ENCODE data around the gene PRKD2. TPM values are rescaled to one million over a fixed set of nuclear protein-coding genes. Genes with fewer than 3 reads are reported as not detected.

PRKD2 gene
- total RNA-seq, 1 donor from 2014 or later = 63.6 TPM

DNA sequence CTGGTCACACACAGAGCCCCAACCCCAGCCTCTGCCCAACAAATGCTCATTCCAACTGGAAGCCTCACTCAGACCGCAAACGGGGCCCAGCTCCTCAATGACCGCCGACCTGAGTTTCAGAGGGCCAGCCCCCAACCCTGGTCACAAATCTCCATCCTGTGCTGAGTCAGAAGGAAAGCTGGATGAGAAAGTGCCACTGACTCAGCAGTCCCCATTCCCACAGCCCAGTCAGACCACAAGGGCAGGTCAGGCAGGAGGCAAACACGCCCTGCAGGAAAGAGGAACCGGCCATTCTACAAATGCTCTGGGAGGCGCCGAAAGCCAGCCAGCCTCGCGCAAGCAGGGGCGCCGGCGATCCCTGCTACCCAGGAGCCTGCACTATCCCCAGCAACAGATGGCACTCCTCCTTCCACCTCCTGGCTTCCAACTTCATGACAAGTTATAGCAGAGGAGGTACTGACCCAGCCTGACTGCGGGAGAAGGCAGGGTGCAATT, 14.1 kb upstream of the PRKD2 start:
- Histone ChIP-seq H3K36me3 (ENCODE audit: control insufficient read depth, insufficient read depth, low read length) (peaks cover 11% of the 10 kb centered on the region), H3K4me3 (ENCODE audit: low read depth, low read length) (no peak overlapping the region), H3K27me3 (ENCODE audit: control insufficient read depth, insufficient read depth, low read length) (no peaks in the 10 kb centered on the region)
- peak; percentile 75 for DNase-seq (ENCODE audit: low read depth)
- TF ChIP-seq, protein P1, sequence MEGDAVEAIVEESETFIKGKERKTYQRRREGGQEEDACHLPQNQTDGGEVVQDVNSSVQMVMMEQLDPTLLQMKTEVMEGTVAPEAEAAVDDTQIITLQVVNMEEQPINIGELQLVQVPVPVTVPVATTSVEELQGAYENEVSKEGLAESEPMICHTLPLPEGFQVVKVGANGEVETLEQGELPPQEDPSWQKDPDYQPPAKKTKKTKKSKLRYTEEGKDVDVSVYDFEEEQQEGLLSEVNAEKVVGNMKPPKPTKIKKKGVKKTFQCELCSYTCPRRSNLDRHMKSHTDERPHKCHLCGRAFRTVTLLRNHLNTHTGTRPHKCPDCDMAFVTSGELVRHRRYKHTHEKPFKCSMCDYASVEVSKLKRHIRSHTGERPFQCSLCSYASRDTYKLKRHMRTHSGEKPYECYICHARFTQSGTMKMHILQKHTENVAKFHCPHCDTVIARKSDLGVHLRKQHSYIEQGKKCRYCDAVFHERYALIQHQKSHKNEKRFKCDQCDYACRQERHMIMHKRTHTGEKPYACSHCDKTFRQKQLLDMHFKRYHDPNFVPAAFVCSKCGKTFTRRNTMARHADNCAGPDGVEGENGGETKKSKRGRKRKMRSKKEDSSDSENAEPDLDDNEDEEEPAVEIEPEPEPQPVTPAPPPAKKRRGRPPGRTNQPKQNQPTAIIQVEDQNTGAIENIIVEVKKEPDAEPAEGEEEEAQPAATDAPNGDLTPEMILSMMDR (IDR thresholded peaks at IDR 0.05; ENCODE audit: insufficient read depth, low read length, poor library complexity, severe bottlenecking) = no peak

DNA sequence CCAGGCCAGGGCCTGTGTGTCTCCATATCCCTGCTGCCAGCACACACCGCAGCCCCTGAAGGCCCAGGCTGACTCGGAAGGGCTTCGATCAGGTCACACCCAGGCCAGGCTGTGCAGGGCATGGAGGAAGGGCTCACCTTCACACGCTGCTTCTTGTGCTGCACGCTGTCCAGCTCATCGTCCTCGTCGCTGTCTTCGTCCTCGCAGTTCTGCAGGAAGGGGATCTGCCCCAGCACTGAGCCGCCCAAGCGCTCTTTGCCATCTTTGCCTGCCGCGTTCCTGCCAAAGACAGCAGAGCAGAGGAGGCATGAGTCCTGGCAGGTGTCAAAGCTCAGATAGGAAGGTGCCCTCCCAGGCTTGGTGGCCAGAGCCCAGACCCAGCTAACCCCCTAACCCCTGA, 13.7 kb upstream of the PRKD2 start:
- TF ChIP-seq, protein P1 (IDR thresholded peaks at IDR 0.05; ENCODE audit: insufficient read depth, low read length, poor library complexity, severe bottlenecking) = no peak

DNA sequence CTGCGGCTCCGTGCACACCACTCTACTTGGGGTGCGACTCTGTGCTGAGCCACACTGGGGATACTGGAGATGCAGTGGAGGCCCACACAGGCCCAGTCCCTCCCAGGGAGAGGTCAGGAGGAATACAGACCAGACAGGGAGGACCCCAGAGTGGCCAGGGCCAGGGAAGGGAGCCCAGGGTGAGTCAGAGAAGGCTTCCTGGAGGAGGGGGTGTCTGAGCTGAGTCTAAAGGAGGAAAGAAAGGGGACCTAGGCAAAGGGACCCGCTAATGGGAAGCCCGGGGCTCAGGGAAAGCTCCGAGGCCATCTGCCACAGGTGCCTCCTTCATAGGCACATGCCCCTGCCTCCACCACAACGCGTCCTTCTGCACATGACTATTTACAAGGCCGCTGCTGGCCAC, 13.3 kb upstream of the PRKD2 start:
- peaks cover 13% of the 10 kb centered on the region for H3K36me3 ChIP-seq (ENCODE audit: control insufficient read depth, insufficient read depth, low read length)
- no peak overlapping the region for H3K4me3 ChIP-seq (ENCODE audit: low read depth, low read length)
- no peak for DNase-seq (ENCODE audit: low read depth)

More for the DNA sequence above, 13.7 kb upstream of the PRKD2 start:
- no peak for DNase-seq (ENCODE audit: low read depth)
- Histone ChIP-seq H3K4me3 (ENCODE audit: low read depth, low read length) (no peak overlapping the region), H3K27me3 (ENCODE audit: control insufficient read depth, insufficient read depth, low read length) (no peaks in the 10 kb centered on the region), H3K36me3 (ENCODE audit: control insufficient read depth, insufficient read depth, low read length) (peaks cover 11% of the 10 kb centered on the region)

DNA sequence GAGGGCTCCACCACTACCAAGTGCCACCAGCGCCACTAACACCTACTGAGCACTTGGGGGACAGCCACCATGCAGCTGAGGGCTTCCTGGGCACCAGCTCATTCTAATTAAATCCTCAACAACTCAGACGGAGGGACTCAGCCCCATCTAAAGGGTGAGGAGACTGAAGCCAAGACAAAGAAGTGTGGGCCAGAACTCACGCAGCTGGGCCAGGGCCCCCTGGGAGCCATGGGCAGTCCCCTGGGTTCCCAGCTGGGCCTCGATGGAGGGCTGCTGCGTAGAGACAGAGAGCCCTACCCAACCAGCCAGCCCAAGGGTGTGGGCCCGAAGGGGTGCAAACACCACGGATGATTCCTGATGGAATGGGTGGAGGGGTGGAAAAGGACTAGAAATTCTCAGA, 12.8 kb upstream of the PRKD2 start:
- TF ChIP-seq, protein P1 (IDR thresholded peaks at IDR 0.05; ENCODE audit: insufficient read depth, low read length, poor library complexity, severe bottlenecking) = no peak
- H3K4me3 ChIP-seq (ENCODE audit: low read depth, low read length) = no peak overlapping the region
- H3K36me3 ChIP-seq (ENCODE audit: control insufficient read depth, insufficient read depth, low read length) = peaks cover 13% of the 10 kb centered on the region
- no peaks in the 10 kb centered on the region for H3K27me3 ChIP-seq (ENCODE audit: control insufficient read depth, insufficient read depth, low read length)
- DNase-seq (ENCODE audit: low read depth) = no peak

More for the DNA sequence above, 13.3 kb upstream of the PRKD2 start:
- TF ChIP-seq, protein P1 (IDR thresholded peaks at IDR 0.05; ENCODE audit: insufficient read depth, low read length, poor library complexity, severe bottlenecking) = no peak
- H3K27me3 ChIP-seq (ENCODE audit: control insufficient read depth, insufficient read depth, low read length) = no peaks in the 10 kb centered on the region

DNA sequence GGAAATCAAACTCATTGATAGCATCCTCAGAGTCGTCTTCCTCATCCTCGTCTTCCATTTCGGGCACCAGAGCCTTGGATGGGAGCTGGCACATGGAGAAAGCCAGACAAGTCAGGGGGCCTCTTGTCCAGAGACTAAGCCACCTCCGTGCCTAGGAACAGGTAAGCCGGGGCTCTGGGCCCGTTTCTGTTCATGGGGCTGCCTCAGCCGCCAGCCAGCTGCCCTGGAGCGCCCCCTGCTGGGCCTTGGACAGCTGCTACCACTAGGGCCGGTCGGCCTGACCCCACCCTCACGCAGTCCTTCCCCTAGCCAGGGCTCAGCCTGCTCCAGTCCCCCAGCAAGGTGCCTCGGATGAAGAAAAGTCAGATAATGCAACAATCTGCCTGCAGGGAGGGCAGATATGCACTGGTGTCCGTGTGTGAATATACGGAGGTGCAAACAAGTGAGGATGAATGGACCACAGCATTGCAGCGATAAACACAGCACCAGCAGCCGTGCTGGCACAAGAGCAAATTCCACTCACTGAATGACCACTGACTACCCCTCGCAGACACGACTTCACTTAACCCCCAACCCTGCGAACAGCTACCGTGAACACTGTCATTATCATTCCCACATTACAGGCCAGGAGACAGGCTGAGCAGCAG, 11.9 kb upstream of the PRKD2 start:
- no peaks in the 10 kb centered on the region for H3K27me3 ChIP-seq (ENCODE audit: control insufficient read depth, insufficient read depth, low read length)
- H3K36me3 ChIP-seq (ENCODE audit: control insufficient read depth, insufficient read depth, low read length) = peaks cover 13% of the 10 kb centered on the region
- TF ChIP-seq, protein P1 (IDR thresholded peaks at IDR 0.05; ENCODE audit: insufficient read depth, low read length, poor library complexity, severe bottlenecking) = peak; percentile 95
- DNase-seq (ENCODE audit: low read depth) = no peak
- H3K4me3 ChIP-seq (ENCODE audit: low read depth, low read length) = no peak overlapping the region

DNA sequence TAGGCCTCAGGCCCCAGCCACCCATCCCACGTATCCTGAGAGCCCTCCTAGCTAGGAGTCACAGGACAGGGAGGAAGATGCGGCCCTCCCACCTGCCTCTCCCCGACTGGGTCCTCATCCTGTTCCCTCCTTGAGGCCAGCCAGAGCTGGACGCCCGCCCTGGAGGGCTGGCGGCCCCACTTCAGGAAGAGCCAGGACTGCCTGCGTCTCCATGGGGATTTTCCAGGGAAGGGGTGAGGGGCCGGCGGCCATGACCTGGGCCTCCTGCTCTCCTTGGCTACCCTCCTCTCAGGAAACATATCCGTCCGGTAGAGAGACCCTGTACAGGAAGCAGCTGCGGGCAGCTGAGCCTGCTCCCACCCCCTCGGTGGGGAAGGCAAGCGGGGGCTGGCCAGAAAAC, 11.3 kb upstream of the PRKD2 start:
- Histone ChIP-seq H3K27me3 (ENCODE audit: control insufficient read depth, insufficient read depth, low read length) (no peaks in the 10 kb centered on the region), H3K36me3 (ENCODE audit: control insufficient read depth, insufficient read depth, low read length) (peaks cover 13% of the 10 kb centered on the region), H3K4me3 (ENCODE audit: low read depth, low read length) (no peak overlapping the region)
- TF ChIP-seq, protein P1 (IDR thresholded peaks at IDR 0.05; ENCODE audit: insufficient read depth, low read length, poor library complexity, severe bottlenecking) = no peak
- no peak for DNase-seq (ENCODE audit: low read depth)

All from kidney epithelial cell (primary cell).